ENCODE results near the gene IL3.

Gene IL3

GRCh38 chr5:132095424-132095972 lies 35.0 kb downstream of the IL3 start:
- no peak for TF ChIP-seq CTCF (IDR thresholded peaks at IDR 0.05; ENCODE audit: insufficient read depth, low read length)
- no peak for TF ChIP-seq SPI1 (IDR thresholded peaks at IDR 0.05; ENCODE audit: borderline replicate concordance, low read depth)
- no peak for TF ChIP-seq GABPA (IDR thresholded peaks at IDR 0.05; ENCODE audit: low read depth)
- no peak for TF ChIP-seq REST (IDR thresholded peaks at IDR 0.05; ENCODE audit: insufficient replicate concordance, low read depth)
- no peak for TF ChIP-seq POLR2AphosphoS5 (IDR thresholded peaks at IDR 0.05; ENCODE audit: low read depth)
- no peak for DNase-seq (ENCODE audit: low read depth in 1 of 2, low spot score in 1 of 2)
- H3K27ac ChIP-seq (replicated peaks): no peak overlapping the region

GRCh38 chr5:132096904-132097303 lies 36.4 kb downstream of the IL3 start:
- TF ChIP-seq SPI1 (IDR thresholded peaks at IDR 0.05; ENCODE audit: borderline replicate concordance, low read depth) (no peak), POLR2AphosphoS5 (IDR thresholded peaks at IDR 0.05; ENCODE audit: low read depth) (no peak), REST (IDR thresholded peaks at IDR 0.05; ENCODE audit: insufficient replicate concordance, low read depth) (no peak), GABPA (IDR thresholded peaks at IDR 0.05; ENCODE audit: low read depth) (no peak), CTCF (IDR thresholded peaks at IDR 0.05; ENCODE audit: insufficient read depth, low read length) (no peak)
- Histone ChIP-seq H3K27ac (replicated peaks) (no peak overlapping the region), H3K4me3 (replicated peaks; ENCODE audit: insufficient read depth, low read length) (no peak overlapping the region), H3K27me3 (ENCODE audit: insufficient read depth, poor library complexity, severe bottlenecking) (no peaks in the 10 kb centered on the region)
- DNase-seq (ENCODE audit: low read depth in 1 of 2, low spot score in 1 of 2): no peak

More at GRCh38 chr5:132095424-132095972, 35.0 kb downstream of the IL3 start:
- Histone ChIP-seq H3K27me3 (ENCODE audit: insufficient read depth, poor library complexity, severe bottlenecking) (no peaks in the 10 kb centered on the region), H3K4me3 (replicated peaks; ENCODE audit: insufficient read depth, low read length) (no peak overlapping the region)

- no peak overlapping the region for H3K27ac ChIP-seq (replicated peaks)
- H3K4me3 ChIP-seq (replicated peaks; ENCODE audit: insufficient read depth, low read length): no peak overlapping the region
- no peak for DNase-seq (ENCODE audit: low read depth in 1 of 2, low spot score in 1 of 2)
- no peak for TF ChIP-seq REST (IDR thresholded peaks at IDR 0.05; ENCODE audit: insufficient replicate concordance, low read depth)
- no peak for TF ChIP-seq SPI1 (IDR thresholded peaks at IDR 0.05; ENCODE audit: borderline replicate concordance, low read depth)
- TF ChIP-seq POLR2AphosphoS5 (IDR thresholded peaks at IDR 0.05; ENCODE audit: low read depth): no peak
- TF ChIP-seq CTCF (IDR thresholded peaks at IDR 0.05; ENCODE audit: insufficient read depth, low read length): no peak
- TF ChIP-seq GABPA (IDR thresholded peaks at IDR 0.05; ENCODE audit: low read depth): no peak
- H3K27me3 ChIP-seq (ENCODE audit: insufficient read depth, poor library complexity, severe bottlenecking): no peaks in the 10 kb centered on the region
These were observed 37.7 kb downstream of the IL3 start for GRCh38 chr5:132098151-132098594.
